Stimulated activated CD4-positive, alpha-beta T cell treated with anti-CD3 and anti-CD28 coated beads, Interleukin-4, amount 100 ng/mL, for 48 hours (primary cell): ENCODE measurements around the gene RNF168.
"Not testable (repeated sequence)": the region's sequence is repeated elsewhere in the genome, so short reads cannot be mapped to it uniquely, and the experiment has no call there.

Experiments used
- DNase-seq, 2 donors: peaks; one replicate each; pipeline ENCODE4 v3.0.0-alpha.2; 2020; ENCODE audit warnings: low read depth in 2 of 2

The RNF168 gene

DNA sequence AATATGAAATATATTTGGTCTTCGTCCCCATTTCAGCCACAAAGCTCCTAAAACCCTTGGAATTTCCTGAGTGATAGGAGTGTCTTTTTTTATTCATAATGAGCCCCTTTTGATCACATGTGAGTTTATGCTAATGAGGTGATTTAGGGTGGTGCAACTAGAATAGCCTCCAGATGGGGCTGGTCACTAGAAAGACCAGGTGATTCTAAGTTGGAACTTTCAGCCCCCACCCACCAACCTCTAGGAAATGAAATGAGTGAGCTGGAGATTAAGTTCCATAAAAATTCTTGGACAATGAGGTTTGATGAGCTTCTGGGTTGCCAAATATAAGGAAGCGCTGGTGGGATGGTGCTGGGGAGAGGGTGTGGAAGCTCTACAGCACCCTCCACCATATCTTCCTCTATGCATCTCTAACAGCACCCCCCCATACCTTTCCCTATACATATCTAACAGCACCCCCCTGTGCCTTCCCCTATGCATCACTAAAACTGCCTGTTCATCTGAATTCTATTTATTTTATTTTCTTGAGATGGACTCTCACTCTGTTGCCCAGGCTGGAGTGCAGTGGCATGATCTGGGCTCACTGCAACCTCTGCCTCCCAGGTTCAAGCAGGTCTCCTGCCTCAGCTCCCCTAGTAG lies 13.7 kb upstream of the RNF168 start:
- no peak for DNase-seq

DNA sequence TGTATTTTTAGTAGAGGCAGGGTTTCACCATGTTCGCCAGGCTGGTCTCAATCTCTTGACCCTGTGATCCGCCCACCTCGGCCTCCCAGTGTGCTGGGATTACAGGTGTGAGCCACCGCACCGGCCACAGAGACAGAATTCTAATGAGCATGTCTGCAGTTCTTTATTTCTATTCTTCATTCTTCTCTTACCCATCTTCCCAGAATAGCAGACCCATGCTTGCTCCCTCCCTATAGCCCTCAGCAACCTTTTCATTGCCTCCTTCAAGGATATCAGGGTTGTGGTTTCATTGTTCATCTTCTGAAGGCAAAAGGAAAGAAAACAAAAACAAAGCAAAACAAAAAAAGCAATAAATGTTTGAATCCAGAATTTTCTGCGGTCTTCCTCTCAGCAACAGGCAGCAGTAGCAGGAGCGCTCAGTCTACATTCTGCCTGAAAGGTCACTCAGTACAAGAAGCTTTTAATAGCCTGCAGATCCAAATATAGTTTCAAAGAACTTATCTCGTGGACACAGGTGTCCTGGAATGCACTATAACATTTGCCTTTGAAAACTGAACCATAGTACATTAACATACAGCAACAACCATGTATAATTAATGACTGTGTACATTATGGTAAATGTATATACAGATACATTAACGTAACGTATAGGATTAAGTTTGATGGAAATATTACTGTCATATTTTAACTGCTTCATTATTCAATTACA lies 11.5 kb upstream of the RNF168 start, which contains the start of gene SMCO1:
Gene SMCO1 (minus strand): TSS at position 434 of the 709 bp plus-strand sequence. CDS start 137 bp downstream, at position 297.
- no peak for DNase-seq

DNA sequence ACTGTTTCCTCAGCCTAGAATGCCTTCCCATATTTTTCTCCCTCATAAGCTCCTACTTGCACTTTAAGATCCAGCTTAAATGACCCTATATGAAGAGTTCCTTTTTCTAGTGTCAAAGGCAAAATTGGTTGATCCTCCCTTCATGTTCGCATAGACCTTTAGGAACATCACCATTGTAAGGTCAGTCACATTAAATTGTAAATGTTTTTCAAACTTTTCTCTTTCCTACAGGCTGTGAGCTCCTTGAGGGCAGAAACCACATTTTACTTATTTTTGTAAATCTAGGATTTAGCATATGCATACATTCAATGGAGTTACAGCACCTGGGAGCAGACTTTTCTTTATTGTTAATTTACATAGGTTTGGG lies 10.8 kb upstream of the RNF168 start:
- no peak for DNase-seq

DNA sequence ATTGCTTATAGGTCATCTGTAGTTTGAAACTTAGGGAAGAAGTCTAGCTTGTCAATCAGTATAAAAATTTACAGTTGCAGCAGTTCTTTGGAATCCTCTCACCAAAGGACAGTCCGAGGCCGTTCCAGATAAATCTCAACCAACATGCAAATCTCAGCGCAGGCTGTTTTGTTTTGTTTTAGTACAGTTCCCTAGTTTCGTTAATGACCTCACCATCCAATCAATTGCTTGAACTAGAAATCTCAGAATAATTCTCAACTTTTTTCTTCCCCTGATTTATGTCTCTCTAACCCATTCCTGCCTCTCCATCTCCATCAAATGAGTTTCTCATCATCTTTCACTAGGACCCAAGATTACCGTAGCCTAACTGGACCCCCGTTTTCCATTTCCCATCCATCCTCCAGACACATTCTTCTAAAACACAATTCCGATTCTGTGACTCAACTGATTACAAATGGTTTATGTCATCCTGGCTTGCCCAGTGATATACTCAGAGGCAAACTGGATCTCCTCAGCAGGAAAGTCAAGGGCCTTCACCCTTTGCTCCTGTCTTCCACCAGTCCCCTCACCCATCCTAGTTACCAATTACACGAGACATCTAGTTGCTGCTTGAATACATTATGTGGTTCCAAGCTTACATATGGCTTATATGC lies 10.3 kb upstream of the RNF168 start:
- DNase-seq: no peak

- DNase-seq: not testable (repeated sequence)
Measured at GRCh38 chr3:196511646-196512425, 8.3 kb upstream of the RNF168 start.

- DNase-seq: not testable (repeated sequence)
Measured at GRCh38 chr3:196511108-196511507, 7.5 kb upstream of the RNF168 start.

DNA sequence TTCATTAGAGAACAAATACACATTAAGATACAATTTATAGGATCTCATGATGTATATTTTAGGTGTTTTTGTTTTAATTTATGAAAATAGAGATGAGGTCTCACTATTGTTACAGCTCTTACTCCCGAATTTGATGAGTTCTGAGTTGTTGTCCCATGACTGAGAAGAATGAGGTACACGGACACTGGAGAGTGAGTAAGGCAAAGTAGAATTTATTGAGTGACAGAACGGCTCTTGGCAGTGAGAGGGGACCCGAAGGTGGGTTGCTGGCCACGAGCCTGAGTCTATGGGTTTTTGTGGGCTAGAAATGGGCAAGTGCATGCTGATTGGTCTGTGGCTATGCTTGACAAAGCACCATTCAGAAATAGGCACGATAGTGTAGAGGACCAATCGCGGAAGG lies 3.1 kb upstream of the RNF168 start:
- DNase-seq: no peak

DNA sequence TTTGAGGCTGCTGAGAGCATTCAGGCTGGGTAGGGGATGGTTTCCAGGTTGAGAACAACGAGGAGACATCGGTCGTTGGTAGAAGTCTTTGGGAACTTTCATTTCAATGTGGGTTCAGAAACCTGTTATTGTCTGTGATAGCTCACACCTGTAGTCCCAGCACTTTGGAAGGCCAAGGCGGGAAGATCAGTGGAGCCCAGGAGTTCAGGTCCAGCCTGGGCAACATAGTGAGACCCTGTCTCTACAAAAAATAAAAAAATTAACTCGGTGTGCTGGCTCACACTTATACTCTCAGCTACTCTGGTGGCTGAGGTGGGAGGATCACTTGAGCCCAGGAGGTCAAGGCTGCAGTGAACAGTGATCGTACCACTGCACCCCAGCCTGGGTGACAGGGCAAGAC lies 988 bp upstream of the RNF168 start:
- DNase-seq: no peak

DNA sequence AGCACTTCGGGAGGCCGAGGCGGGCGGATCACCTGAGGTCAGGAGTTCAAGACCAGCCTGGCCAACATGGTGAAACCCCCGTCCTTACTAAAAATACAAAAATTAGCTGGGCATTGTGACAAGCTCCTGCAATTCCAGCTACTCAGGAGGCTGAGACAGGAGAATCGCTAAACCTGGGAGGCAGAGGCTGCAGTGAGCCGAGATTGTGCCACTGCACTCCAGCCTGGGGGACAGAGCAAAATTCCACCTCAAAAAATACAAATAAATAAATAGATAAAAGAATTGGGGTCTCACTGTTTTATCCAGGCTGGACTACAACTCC lies 470 bp upstream of the RNF168 start:
- not testable (repeated sequence) for DNase-seq

DNA sequence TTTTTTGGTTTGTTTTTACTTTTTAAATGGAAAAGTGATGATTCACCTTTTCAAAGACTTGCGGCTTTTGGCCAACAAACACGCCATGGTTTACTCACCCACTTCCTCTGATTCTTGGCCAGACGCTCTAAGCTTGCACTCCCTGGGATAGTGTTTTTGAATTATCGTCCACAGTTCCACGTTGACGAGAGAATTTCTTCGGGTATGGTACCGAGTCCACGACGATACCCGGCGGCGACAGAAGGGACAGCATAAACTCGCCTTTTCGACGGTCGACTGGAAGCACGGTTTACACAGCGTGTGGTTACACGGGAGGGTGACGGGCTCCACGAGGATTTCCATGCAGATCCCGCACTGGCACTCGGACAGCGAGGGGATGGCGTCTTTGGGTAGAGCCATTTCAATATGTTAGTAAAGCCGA lies 783 bp downstream of the RNF168 start:
- DNase-seq: peak; percentile 22 to 35

GRCh38 chr3:196501316-196502044 lies 2.1 kb downstream of the RNF168 start:
- DNase-seq: no peak

- DNase-seq: peak in 1 of 2 donors; percentile 35
Measured at GRCh38 chr3:196499807-196500524, 3.6 kb downstream of the RNF168 start.

DNA sequence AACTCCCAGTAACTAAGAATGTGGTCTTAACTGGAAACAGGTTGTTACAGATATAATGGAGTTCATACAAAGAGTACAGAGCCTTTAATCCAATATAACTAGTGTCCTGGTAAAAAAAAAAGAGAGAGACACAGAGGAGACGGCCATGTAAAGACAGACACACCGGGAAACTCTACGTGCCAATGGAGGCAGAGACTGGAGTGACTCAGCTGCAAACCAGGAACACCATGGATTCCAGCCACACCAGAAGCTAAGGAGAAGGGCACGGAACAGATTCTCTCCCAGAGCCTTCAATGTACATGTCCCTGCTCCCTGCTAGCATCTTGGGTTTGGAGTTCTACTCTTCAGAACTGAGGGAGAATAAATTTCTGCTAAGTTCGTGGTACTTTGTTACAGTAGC lies 4.5 kb downstream of the RNF168 start:
- no peak for DNase-seq

GRCh38 chr3:196498297-196498696 lies 5.3 kb downstream of the RNF168 start:
- no peak for DNase-seq

DNA sequence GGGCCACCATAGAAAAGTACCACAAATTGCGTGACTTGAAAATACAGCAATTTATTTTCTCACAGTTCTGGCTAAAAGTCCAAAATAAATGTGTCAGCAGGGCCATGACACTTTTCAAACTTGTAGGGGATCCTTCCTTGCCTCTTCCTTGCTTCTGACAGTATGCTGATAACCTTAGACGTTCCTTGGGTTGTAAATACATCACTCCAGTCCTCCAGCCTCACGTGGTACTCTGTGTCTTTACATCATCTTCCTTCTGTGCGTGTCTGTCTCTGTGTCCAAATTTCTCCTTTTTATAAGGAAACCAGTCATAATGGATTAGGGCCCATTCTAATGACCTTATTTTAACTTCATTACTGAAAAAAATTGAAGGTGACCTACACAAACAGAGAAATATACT lies 7.4 kb downstream of the RNF168 start:
- DNase-seq: no peak

GRCh38 chr3:196493292-196493691 lies 10.3 kb downstream of the RNF168 start:
- no peak for DNase-seq

GRCh38 chr3:196492080-196492479 lies 11.5 kb downstream of the RNF168 start:
- DNase-seq: no peak

DNA sequence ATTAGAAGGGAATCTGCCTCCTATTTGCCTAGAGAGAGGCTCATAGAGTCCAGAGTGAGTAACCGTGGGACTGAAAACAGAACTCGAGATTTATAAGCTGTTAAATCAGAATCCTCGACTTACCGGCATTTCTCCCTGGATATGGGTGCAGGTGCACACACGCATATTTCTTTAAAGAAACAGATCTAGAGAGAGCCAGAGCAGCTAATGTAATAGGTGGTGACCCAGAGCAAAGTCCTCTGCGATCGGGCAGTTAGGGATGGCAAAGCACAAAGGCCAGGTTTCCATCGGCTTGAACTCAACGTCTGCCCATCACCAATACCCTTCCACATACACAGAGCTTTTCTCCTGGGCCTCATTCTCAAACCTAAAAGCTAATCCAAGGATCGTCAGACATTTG lies 13.8 kb downstream of the RNF168 start:
- no peak for DNase-seq

GRCh38 chr3:196486263-196486662 lies 17.3 kb downstream of the RNF168 start:
- DNase-seq: no peak

- no peak for DNase-seq
Measured at GRCh38 chr3:196477678-196478077, 25.9 kb downstream of the RNF168 start.

- DNase-seq: no peak
Measured at GRCh38 chr3:196472286-196472685, 31.3 kb downstream of the RNF168 start.
